K562 (cell line): ENCODE results near the gene LSM6. TPM values are rescaled to one million over a fixed set of nuclear protein-coding genes. Genes with fewer than 3 reads are reported as not detected.

ENCODE experiments used
- BDP1 ChIP-seq: IDR thresholded peaks from 3 replicates; pipeline ENCODE4 v1.6.1; 2011; ENCODE audit not compliant: insufficient read length, insufficient read depth
- C11orf30 ChIP-seq: fragments of 450-650 bp; IDR thresholded peaks from 2 replicates; pipeline ENCODE4 v1.6.1; 2016; ENCODE audit warnings: low read depth, mild to moderate bottlenecking
- CEBPZ ChIP-seq: fragments of 150-350 bp; IDR thresholded peaks from 2 replicates; pipeline ENCODE4 v1.6.1; 2014; ENCODE audit warnings: low read depth, mild to moderate bottlenecking, low read length, borderline replicate concordance
- DNMT1 ChIP-seq: fragments of 450-650 bp; IDR thresholded peaks from 2 replicates; pipeline ENCODE4 v1.6.1; 2016; ENCODE audit warnings: antibody characterized with exemption, mild to moderate bottlenecking
- L3MBTL2 ChIP-seq: fragments of 450-650 bp; IDR thresholded peaks from 2 replicates; pipeline ENCODE4 v1.6.1; 2016; ENCODE audit warnings: mild to moderate bottlenecking, moderate library complexity
- MXI1 ChIP-seq: IDR thresholded peaks from 2 replicates; pipeline ENCODE4 v1.6.1; 2011; ENCODE audit warnings: low read depth, mild to moderate bottlenecking, improper control_type of control experiment, low read length
- MYNN ChIP-seq, 2 experiments: sonication (generic); formaldehyde crosslinking in 1 of 2; IDR thresholded peaks; 2 replicates each; pipeline versions ENCODE4 v1.5.0 to v1.6.1; 2016 to 2020; ENCODE audit warnings: antibody characterized with exemption in 1 of 2, missing genetic modification reagents in 1 of 2
- PHTF2 ChIP-seq: fragments of 250-450 bp; sonication (Bioruptor Pico); IDR thresholded peaks from 2 replicates; pipeline ENCODE4 v1.5.0; 2021; ENCODE audit warnings: mild to moderate bottlenecking
- RBM14 ChIP-seq: fragments of 200-400 bp; formaldehyde crosslinking; IDR thresholded peaks from 2 replicates; pipeline ENCODE4 v1.6.1; 2018; ENCODE audit warnings: low read depth, mild to moderate bottlenecking, low read length, moderate library complexity, borderline replicate concordance; ENCODE audit not compliant: insufficient read depth
- REST ChIP-seq, 2 experiments: fragments of 450-650 bp; formaldehyde crosslinking in 1 of 2; IDR thresholded peaks; 2 replicates each; pipeline versions ENCODE4 v1.4.0 to v1.6.1; 2014 to 2020; ENCODE audit warnings: mild to moderate bottlenecking in 2 of 2, borderline replicate concordance in 1 of 2, low read depth in 1 of 2
- THAP12 ChIP-seq: fragments of 250-450 bp; sonication (Bioruptor Pico); IDR thresholded peaks from 2 replicates; pipeline ENCODE4 v1.9.0; 2021; ENCODE audit warnings: mild to moderate bottlenecking, inconsistent platforms
- THRA ChIP-seq: fragments of 450-650 bp; IDR thresholded peaks from 2 replicates; pipeline ENCODE4 v1.6.1; 2017; ENCODE audit warnings: mild to moderate bottlenecking, moderate library complexity
- ZNF583 ChIP-seq: fragments of 250-450 bp; sonication (Bioruptor Pico); IDR thresholded peaks from 2 replicates; pipeline ENCODE4 v1.4.0; 2020
- polyA plus RNA-seq, 8 experiments: library from polyadenylated mRNA; depleted of rRNA in 4 of 8; stranded (reverse) in 5 of 8; unstranded in 3 of 8; fragments of >200 nt; fragmentation: Nextera tagmentation in 2 of 8; fragmentation: Illumina TruSeq in 1 of 8; extraction: Ambion mirVana in 2 of 8; extraction: Trizol in 1 of 8; gene quantifications; 2 replicates each; pipeline versions ENCODE4 v1.2.1 to v1.2.3, GENCODE V29; 2011 to 2014; ENCODE audit warnings: inconsistent platforms in 1 of 8, missing spikeins in 1 of 8
- total RNA-seq, 7 experiments: library from RNA; depleted of rRNA in 6 of 7; stranded (reverse); fragments of >200 nt in 6 of 7; fragmentation: Illumina TruSeq in 2 of 7; extraction: Trizol in 2 of 7; gene quantifications; 2 replicates each; pipeline versions ENCODE4 v1.2.1 to v1.2.3, GENCODE V29; 2011 to 2021; ENCODE audit warnings: low replicate concordance in 1 of 7

The LSM6 gene
- total and polyA plus RNA-seq, 9 of the 15 experiments (the other 6 are each of a cell fraction or from before 2014, with no cell fraction given): 39.9 to 150 (median 97.4) TPM

- TF ChIP-seq REST (IDR thresholded peaks at IDR 0.05; ENCODE audit: borderline replicate concordance) (no peak), REST (CRISPR knock-in tag; IDR thresholded peaks at IDR 0.05; ENCODE audit: low read depth) (no peak), CEBPZ (no peak), ZNF583 (CRISPR knock-in tag) (no peak), THRA (no peak), MXI1 (no peak), RBM14 (no peak), L3MBTL2 (peak; percentile 72), BDP1 (no peak), C11orf30 (no peak), THAP12 (CRISPR knock-in tag) (no peak), DNMT1 (no peak), MYNN (IDR thresholded peaks at IDR 0.05) (no peak), MYNN (CRISPR knock-in tag; IDR thresholded peaks at IDR 0.05) (no peak), PHTF2 (CRISPR knock-in tag) (no peak)
These were observed 60.2 kb downstream of the LSM6 start (continued) for GRCh38 chr4:146235654-146236177.
